ENCODE data around the gene PLD3.
"Not testable (repeated sequence)": the region's sequence is repeated elsewhere in the genome, so short reads cannot be mapped to it uniquely, and the experiment has no call there.

Gene PLD3

DNA sequence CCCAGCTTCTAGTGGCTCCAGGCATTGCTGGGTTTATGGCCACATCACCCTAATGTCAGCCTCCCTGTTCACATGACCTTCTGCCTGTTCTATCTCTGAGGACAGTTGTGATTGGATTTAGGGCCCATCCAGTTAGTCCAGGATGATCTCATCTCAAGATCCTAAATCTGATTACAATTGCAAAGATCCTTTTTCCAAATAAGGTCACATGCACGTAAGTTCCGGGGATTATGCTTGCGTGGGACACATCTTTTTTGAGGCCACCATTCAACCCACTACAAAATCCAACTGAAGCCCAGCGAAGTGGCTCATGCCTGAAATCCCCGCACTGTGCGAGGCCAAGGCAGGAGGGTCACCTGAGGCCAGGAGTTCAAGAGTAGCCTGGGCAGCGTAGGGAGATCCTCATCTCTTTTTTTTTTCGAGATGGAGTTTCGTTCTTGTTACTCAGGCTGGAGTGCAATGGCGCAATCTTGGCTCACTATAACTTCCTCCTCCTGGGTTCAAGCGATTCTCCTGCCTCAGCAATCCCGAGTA, 12.3 kb downstream of the PLD3 start:
- in situ Hi-C loops (cut with MboI; ENCODE audit: low sequenced_read_pairs): no loop called here

DNA sequence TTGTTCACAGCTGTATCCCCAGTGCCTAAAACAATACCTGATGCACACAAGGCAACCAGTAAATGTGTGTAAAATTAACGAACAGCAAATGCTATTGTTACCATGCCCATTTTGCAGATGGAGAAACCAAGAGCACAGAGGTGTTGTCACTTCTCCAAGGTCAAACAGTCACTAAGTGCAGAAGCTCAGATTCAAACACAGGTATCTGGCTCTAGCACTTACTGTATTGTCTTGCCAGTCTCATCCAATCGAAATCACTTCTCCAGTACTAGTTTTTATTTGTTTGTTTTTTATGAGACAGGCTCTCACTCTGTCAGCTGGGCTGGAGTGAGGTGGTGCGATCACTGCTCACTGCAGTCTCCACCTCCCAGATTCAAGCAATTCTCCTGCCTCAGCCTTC, 13.7 kb downstream of the PLD3 start:
- in situ Hi-C loops (cut with MboI; ENCODE audit: low sequenced_read_pairs): no loop called here

DNA sequence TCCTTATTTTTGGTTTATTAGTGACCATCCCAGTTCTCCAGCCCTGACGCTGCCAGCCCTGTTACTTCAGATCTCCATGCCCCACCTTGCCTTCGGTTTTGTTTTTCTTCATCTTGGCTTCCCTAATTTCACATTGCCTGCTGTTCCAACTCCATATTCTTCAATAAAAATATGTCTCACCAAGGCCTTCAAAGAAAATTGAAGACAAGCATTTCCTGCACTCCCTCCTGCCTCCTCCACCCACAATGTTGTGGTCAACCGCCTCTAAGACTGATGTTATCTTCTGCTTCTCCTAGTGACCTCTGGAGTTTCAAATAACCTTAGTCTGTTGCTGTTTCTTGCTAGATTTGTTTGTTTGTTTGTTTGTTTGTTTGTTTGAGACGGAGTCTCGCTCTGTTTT, 14.6 kb downstream of the PLD3 start:
- in situ Hi-C loops (cut with MboI; ENCODE audit: low sequenced_read_pairs): no loop called here

DNA sequence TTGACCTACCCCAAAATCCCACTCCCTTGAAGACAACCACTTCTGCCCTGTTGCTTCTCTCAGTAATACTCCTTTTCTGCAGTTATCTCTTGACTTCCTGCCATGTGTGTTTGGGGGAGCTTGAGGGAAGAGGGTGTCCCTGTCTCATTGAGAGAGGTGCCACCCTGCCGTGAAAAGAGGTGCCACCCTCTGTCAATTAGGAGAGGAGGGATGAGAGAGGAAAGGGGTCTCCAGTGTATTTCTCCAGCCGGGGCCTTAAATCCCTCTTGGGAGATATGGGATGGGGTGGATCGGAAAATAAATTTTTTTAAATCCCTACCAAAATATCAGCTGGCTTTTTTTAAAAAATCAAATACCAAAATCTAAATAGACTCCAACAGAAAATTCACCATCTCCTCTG, 16.5 kb downstream of the PLD3 start:
- in situ Hi-C loops (cut with MboI; ENCODE audit: low sequenced_read_pairs): no loop called here

DNA sequence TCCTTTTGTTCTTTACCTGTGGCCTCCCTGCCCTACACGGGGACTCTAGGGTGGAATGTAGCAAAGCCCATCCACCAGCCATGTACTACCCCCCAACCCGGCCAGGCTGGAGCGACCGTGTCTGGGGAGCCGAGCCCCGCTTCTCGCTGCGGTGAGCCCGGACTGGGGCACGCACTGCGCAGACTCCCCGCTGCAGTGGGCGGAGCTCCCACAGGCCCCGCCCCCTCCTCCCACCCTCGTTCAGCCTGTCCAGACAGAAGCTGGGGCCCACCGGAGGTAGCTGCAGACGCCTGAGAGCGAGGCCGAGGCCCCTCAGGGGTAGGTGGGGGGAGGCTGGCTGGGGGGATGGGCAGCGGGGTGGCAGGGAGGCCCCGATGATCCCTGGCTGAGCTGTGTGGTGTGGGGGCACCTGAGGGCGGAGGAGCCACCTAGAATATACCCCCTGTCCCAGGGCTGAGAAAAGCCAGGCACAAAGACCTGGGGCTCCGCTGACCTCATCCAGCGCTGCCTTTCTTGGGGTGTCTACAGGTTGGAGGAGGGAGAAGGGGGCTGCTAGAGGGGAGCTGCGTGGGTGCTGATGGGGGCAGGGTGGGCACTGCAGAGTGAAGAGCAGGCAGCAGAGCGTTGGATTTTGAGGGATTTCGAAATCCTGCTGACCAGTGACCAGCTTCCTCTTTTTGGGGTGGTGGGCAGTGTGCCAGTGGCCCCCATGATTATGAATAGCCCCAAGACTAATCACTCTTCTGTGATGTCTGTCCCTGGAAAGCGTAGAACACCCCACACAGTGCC, 17.3 kb downstream of the PLD3 start:
- in situ Hi-C loops (cut with MboI; ENCODE audit: low sequenced_read_pairs): no loop called here

DNA sequence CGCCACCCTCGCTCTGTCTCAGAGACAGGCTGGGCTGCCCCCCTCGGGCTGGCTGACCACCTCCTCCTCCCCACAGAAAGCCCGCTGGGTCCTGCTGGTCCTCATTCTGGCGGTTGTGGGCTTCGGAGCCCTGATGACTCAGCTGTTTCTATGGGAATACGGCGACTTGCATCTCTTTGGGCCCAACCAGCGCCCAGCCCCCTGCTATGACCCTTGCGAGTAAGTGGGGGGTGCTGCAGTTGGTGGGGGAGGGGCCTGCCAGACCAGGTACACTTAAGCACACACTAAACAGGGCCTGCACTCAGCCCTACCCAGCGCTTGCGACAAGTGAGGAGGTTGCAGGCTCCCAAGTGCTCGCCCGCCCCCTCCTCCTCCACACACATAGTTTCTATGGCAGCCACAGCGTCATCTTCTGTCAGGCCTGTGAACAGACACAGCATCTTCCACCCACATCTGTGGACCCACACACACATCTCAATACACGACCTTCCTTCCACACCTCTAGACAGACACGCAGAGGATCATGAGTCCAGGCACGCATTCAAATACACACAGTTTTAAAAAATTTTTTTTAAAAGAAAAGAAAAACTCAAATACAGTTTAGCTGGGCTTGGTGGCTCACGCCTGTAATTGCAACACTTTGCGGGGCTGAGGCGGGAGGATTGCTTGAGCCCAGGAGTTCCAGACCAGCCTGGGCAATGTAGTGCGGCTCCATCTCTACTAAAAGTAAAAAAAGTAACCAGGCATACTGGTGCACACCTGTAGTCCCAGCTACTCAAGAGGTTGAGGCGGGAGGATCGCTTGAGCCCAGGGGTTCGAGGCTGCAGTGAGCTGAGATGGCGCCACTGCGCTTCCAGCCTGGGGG, 18.4 kb downstream of the PLD3 start:
- in situ Hi-C loops (cut with MboI; ENCODE audit: low sequenced_read_pairs): no loop called here

DNA sequence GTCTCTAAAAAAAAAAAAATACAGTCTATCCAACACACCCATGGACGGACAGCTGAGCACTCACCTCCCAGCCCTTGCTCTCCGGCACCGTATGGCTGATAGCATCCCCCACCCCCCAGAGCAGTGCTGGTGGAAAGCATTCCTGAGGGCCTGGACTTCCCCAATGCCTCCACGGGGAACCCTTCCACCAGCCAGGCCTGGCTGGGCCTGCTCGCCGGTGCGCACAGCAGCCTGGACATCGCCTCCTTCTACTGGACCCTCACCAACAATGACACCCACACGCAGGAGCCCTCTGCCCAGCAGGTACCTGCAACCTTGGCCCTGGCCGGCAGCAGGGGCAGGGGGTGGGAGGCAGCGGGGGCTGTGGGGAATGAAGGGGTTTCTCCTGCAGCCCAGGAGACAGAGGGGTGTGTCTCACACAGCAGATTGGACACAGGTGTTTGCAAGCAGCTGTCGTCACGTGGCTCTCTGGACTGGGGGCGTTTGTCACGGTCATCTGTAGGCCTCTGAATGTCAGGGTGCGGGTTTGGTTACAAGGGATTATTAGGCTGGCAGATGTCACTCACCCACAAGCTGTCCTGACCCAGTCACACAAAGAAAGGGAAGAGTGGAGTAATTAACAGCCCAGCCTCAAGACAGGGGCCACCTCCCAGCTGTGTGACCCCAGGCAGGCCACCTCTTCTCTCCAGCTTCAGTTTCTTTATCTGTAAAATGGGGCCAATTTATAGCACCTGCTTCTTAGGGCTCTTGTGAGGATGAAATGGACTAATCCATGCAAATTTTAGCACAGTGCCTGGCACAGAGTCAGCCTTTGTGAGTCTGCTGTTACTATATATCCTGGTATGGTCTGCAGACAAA, 19.3 kb downstream of the PLD3 start:
- in situ Hi-C loops (cut with MboI; ENCODE audit: low sequenced_read_pairs): no loop called here

DNA sequence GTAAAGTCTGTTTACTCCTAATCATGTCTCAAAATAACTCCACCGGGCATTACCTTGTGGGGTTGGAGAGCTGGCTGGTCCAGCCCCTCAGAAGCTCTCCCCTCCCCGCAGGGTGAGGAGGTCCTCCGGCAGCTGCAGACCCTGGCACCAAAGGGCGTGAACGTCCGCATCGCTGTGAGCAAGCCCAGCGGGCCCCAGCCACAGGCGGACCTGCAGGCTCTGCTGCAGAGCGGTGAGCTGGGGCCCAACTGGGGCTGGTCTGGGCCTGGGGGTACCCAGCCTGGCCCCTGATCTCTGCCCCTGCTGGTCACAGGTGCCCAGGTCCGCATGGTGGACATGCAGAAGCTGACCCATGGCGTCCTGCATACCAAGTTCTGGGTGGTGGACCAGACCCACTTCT, 21.3 kb downstream of the PLD3 start:
- in situ Hi-C loops (cut with MboI; ENCODE audit: low sequenced_read_pairs): no loop called here

DNA sequence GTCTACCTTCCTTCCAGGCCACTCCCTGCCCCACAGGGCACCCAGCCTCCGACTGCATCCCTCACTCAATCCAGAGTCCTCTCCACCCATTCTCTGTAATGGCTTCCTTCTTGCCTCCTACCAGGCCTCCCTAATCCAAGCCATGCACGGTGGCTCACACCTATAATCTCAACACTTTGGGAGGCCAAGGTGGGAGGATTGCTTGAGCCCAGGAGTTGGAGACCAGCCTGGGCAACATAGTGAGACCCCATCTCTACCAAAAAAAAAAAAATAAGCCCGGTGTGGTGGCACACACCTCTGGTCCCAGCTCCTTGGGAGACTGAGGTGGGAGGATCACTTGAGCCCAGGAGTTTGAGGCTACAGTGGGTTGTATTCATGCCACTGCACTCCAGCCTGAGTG, 21.8 kb downstream of the PLD3 start:
- in situ Hi-C loops (cut with MboI; ENCODE audit: low sequenced_read_pairs): not testable (repeated sequence)

DNA sequence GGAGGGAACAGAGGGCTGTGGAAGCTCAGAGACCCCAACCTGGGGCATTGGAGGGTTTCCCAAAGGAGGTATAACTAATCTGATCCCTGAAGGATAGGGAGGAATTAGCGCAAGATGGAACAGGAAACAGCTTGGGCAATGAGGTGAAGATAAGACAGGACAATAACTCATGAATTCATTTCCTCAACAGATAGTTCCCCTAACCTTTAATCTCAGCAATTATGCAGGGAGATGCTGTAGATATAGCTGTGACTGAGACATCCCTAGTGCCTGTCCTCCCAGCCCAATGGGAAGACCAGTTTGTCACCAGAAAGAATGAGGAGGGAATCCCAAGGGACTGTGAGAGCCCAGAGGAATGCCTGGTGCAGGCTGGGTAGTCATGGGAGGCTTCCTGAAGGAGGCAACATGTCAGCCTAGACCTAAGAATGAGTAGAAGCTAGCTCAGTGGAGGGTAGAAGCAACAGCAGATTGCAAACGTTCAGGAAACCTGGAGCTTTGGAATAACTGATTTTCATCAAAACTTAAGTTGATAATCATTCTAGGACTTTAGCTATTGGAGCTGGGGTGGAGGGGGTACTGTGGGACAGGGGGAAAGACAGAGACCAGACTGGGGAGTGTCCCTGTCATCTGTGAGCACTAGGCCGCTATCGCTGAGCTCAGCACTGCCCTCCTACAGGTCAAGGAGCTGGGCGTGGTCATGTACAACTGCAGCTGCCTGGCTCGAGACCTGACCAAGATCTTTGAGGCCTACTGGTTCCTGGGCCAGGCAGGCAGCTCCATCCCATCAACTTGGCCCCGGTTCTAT, 22.7 kb downstream of the PLD3 start:
- in situ Hi-C loops (cut with MboI; ENCODE audit: low sequenced_read_pairs): no loop called here

DNA sequence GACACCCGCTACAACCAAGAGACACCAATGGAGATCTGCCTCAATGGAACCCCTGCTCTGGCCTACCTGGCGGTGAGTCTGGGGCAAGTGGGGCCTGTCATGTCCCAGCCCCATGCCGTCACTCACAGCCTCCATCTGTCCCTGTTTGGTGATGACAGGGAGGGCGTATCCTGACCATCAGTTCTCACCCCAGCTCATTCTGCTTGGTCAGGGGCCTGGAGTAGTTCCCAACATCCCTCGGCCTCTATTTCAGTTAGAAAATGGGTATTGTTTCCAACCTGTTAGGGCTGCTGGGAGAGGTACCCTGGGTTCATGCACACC, 23.3 kb downstream of the PLD3 start:
- in situ Hi-C loops (cut with MboI; ENCODE audit: low sequenced_read_pairs): no loop called here

DNA sequence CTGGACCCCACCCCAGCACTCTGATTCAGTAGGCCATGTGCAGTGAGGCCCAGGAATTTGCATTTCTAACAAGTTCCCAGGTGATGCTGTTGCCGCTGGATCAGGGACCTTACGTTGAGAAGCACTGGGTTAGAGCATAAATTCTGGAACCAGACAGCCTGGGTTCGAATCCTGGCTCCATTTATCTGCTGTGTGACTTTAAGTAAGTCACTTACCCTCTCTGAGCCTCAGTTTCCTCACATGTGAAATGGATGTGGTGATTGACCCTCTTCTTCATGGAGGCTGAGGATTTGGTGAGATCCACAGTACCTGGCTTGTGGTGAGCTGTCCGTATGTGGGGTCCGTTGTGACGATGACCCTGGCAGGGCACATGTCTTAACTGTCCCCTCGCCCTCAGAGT, 25.6 kb downstream of the PLD3 start:
- in situ Hi-C loops (cut with MboI; ENCODE audit: low sequenced_read_pairs): no loop called here

DNA sequence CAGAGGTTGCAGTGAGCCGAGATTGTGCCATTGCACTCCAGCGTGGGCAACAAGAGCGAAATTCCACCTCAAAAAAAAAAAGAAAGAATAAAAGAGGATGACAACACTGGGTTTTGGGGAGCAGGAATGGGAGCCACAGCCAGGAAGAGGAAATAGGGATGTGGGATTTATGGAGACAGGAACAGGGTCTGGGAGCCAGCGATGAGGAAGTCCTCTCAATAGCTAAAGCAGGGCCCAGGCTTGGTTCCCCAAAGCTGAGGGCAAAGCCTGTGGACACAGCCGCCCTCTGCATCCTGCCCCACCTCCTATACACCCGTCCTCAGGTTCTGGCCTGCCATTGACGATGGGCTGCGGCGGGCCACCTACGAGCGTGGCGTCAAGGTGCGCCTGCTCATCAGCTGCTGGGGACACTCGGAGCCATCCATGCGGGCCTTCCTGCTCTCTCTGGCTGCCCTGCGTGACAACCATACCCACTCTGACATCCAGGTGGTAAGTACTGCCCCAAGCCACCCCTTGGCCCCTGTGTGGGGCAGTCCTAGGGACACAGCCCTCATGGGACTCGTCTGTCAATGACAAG, 27.9 kb downstream of the PLD3 start:
- in situ Hi-C loops (cut with MboI; ENCODE audit: low sequenced_read_pairs): no loop called here

DNA sequence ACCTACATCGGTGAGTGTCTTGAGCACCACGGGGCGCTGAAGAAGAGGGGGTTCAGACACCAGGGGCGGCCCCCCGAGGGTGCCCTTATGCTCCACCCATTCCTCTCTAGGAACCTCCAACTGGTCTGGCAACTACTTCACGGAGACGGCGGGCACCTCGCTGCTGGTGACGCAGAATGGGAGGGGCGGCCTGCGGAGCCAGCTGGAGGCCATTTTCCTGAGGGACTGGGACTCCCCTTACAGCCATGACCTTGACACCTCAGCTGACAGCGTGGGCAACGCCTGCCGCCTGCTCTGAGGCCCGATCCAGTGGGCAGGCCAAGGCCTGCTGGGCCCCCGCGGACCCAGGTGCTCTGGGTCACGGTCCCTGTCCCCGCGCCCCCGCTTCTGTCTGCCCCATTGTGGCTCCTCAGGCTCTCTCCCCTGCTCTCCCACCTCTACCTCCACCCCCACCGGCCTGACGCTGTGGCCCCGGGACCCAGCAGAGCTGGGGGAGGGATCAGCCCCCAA, 29.4 kb downstream of the PLD3 start:
- in situ Hi-C loops (cut with MboI; ENCODE audit: low sequenced_read_pairs): no loop called here

DNA sequence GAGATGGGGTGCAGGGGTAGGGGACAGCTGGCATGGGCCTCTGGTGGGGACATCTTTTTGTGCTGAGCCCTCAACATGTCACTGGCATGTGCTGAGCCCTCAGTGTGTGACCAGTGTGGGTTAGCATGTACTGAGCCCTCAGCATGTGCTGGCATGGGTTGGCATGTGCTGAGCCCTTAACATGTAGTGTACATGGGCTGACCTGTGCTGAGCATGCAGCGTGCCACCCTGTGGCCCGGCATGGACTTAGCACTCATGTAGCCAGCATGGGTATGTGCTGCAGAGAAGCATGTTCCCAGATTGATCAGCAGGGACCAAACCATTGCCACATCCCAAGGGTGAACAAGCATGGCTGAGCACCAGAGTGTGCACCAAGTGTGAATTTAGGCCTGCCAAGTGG, 30.0 kb downstream of the PLD3 start:
- in situ Hi-C loops (cut with MboI; ENCODE audit: low sequenced_read_pairs): no loop called here

DNA sequence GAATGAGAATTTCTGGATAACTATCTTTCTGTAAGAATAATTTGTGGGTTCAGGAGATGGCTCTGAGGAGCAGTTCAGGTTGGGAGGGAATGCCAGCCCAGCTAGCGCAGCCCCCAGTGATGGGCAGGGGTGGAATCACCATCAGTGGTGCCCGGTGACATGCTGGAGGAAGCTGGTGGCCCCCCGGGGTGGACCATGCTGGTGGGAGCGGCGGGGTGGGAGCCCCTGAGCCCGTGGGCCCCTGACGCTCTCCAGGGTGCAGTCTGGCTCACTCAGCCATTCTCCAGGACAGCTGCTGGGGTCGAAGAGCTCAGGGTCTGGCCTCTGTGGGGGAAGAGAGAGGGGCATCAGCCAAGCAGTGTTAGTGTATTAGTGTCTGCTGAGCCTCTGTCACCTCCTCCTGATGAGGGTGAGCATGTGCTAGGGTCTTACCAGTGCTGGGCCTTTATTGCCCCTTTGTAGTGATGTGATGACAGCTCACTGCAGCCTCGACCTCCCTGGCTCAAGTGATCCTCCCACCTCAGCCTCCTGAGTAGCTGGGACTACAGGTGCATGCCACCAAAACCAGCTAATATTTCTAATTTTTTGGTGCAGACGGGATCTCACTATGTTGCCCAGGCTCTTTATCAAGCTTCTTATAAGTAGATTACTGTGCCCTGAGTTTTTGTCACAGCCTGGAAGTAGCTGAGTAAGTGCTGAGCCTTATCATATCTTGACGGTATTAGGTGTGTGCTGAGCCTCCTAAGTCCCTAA, 31.1 kb downstream of the PLD3 start:
- in situ Hi-C loops (cut with MboI; ENCODE audit: low sequenced_read_pairs): no loop called here

DNA sequence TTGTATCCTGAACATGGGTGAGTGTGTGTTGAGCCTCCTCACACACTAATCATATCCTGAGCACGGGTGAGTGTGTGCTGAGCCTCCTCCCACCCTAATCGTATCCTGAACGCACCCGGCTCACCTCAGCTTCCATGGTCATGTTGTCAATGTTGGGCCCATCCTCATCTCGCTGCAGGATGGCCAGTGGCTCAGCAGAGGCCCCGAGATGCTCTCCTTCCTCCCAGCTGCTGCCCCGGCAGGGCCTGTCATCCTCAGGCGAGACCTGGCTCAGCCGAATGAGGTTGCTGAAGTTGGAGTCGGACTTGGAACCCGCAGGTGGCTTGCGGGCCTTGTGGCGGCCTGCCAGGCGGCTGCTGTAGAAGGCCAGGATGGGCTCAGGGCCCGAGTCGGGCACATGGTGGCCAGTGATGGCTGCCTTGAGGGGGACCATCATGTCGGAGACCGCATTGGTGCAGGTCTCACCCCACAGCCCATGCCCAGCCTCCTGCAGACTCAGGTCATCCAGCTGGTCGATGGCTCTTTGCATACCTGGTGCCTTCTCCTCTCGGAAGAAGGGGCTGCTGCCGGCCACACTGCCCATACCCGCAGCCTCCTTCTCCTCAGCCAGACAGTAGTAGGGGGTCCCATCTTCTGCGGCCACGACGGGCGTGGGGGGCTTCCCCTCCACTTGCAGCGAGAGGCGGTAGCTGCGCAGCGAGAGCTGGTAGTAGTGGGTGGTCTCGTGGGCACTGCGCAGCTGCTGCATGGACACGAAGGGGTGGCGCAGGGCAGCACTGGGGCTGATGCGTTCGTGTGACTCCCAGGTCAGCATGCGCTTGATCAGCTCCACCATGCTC, 31.9 kb downstream of the PLD3 start:
- in situ Hi-C loops (cut with MboI; ENCODE audit: low sequenced_read_pairs): no loop called here

DNA sequence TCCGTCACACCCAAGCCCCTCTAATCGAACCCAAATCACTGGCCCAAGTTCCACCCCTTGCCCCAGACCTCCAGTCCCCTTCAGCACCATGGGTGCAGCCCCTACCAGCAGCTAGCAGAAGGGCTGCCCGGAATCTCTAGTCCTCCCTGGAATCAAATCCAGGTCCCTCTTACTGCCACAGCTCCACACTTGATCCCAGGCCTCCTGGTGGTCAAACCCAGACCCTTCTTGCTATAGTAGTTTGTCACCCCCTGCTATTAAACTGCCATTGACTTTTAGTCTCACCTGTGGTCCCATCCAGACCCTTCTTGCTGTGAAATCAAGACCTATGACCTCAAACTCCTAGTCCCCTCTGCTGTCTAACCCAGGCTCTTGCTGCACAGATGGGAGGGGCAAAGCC, 32.8 kb downstream of the PLD3 start:
- in situ Hi-C loops (cut with MboI; ENCODE audit: low sequenced_read_pairs): no loop called here
